ENCODE measurements around the gene ZYG11A. TPM values are rescaled to one million over a fixed set of nuclear protein-coding genes. Genes with fewer than 3 reads are reported as not detected.
A peak's percentile ranks its signal among the peaks of the same experiment; 100 is the strongest.

The ZYG11A gene
- total RNA-seq, 1 experiment from 2014 or later, result 7.3 TPM

GRCh38 chr1:52899445-52899894 lies 56.9 kb downstream of the ZYG11A start:
- Mint-ChIP-seq H3K27ac (no peak overlapping the region; the same call in 1 of the 2 replicates), H3K4me3 (no peak overlapping the region), H3K27me3 (ENCODE audit: low read depth) (no peaks in the 10 kb centered on the region), H3K9me3 (no peaks in the 10 kb centered on the region), H3K4me1 (peaks cover 20% of the 10 kb centered on the region), H3K36me3 (peaks cover 6% of the 10 kb centered on the region; the same call in 1 of the 2 replicates)
- ChIA-PET POLR2A (no interaction called here), CTCF (interaction anchor here (1.5 kb wide), 1 partner anchor 22 kb away, joined by 4 read pairs; the partner anchor contains the start of gene ECHDC2)
- DNase-seq (ENCODE audit: low spot score) (no peak), ATAC-seq (peak; percentile 55)
- no peak for TF ChIP-seq ZNF263 (CRISPR knock-in tag; IDR thresholded peaks at IDR 0.05; ENCODE audit: low read depth)
- TF ChIP-seq, protein P1, sequence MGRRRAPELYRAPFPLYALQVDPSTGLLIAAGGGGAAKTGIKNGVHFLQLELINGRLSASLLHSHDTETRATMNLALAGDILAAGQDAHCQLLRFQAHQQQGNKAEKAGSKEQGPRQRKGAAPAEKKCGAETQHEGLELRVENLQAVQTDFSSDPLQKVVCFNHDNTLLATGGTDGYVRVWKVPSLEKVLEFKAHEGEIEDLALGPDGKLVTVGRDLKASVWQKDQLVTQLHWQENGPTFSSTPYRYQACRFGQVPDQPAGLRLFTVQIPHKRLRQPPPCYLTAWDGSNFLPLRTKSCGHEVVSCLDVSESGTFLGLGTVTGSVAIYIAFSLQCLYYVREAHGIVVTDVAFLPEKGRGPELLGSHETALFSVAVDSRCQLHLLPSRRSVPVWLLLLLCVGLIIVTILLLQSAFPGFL (CRISPR knock-in tag; IDR thresholded peaks at IDR 0.05; ENCODE audit: borderline replicate concordance), result no peak
- TF ChIP-seq AFF4 (CRISPR knock-in tag; IDR thresholded peaks at IDR 0.05; ENCODE audit: borderline replicate concordance), result no peak
- TF ChIP-seq ELF4 (CRISPR knock-in tag; IDR thresholded peaks at IDR 0.05; ENCODE audit: low read depth), result no peak
- TF ChIP-seq ZBTB21 (CRISPR knock-in tag; IDR thresholded peaks at IDR 0.05; ENCODE audit: borderline replicate concordance), result no peak
- TF ChIP-seq TEAD1 (CRISPR knock-in tag; IDR thresholded peaks at IDR 0.05), result no peak

DNA sequence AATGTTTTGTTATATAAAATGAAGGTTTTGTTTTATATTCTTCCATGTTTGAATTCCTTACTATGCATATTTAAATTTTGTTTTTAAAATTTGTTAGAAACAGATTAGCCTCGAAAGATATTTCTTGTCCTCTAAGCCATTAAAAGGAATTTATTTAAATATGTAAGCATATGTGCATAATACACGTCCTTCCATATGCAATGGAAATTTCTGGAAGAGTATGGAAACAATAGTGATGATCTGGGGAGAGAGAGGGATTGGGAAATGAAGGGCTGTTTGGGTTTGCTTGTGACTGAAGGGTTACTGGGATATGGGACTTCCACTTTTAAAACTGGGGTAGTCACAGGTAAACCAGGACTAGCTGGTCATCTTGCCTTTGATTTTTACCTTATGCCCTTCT lies 57.8 kb downstream of the ZYG11A start:
- ATAC-seq (no peak), DNase-seq (ENCODE audit: low spot score) (no peak)
- Mint-ChIP-seq H3K4me3 (no peak overlapping the region), H3K27ac (peak overlapping the region; percentile 66; the same call in 1 of the 2 replicates), H3K9me3 (no peaks in the 10 kb centered on the region), H3K36me3 (peaks cover 6% of the 10 kb centered on the region; the same call in 1 of the 2 replicates), H3K27me3 (ENCODE audit: low read depth) (no peaks in the 10 kb centered on the region), H3K4me1 (peaks cover 28% of the 10 kb centered on the region)
- POLR2A ChIA-PET, result no interaction called here
- CTCF ChIA-PET, result interaction anchor here (1.0 kb wide), 1 partner anchor 27 kb away, joined by 4 read pairs; the partner anchor contains the start of gene SCP2
- TF ChIP-seq PRDM15 (CRISPR knock-in tag; IDR thresholded peaks at IDR 0.05), result no peak
- no peak for TF ChIP-seq ZMAT4 (CRISPR knock-in tag; IDR thresholded peaks at IDR 0.05)
- TF ChIP-seq ELF4 (CRISPR knock-in tag; IDR thresholded peaks at IDR 0.05; ENCODE audit: low read depth), result no peak
- no peak for TF ChIP-seq NFATC4 (CRISPR knock-in tag; IDR thresholded peaks at IDR 0.05)
- TF ChIP-seq, protein P2, sequence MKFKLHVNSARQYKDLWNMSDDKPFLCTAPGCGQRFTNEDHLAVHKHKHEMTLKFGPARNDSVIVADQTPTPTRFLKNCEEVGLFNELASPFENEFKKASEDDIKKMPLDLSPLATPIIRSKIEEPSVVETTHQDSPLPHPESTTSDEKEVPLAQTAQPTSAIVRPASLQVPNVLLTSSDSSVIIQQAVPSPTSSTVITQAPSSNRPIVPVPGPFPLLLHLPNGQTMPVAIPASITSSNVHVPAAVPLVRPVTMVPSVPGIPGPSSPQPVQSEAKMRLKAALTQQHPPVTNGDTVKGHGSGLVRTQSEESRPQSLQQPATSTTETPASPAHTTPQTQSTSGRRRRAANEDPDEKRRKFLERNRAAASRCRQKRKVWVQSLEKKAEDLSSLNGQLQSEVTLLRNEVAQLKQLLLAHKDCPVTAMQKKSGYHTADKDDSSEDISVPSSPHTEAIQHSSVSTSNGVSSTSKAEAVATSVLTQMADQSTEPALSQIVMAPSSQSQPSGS (CRISPR knock-in tag; IDR thresholded peaks at IDR 0.05; ENCODE audit: borderline replicate concordance, low read depth), result no peak
- TF ChIP-seq ZNF416 (CRISPR knock-in tag; IDR thresholded peaks at IDR 0.05), result no peak
- no peak for TF ChIP-seq GRHL2 (CRISPR knock-in tag; IDR thresholded peaks at IDR 0.05; ENCODE audit: insufficient replicate concordance, severe bottlenecking)
- no peak for TF ChIP-seq GTF2I (CRISPR knock-in tag; conservative IDR thresholded peaks at IDR 0.05)
- TF ChIP-seq CDX4 (CRISPR knock-in tag; IDR thresholded peaks at IDR 0.05; ENCODE audit: borderline replicate concordance), result no peak
- TF ChIP-seq TP53 (CRISPR knock-in tag; IDR thresholded peaks at IDR 0.05), result no peak
- TF ChIP-seq ZNF425 (CRISPR knock-in tag; conservative IDR thresholded peaks at IDR 0.05), result no peak

Data from WTC11 (cell line).